RWPE2 (cell line): ENCODE measurements around the gene F8.
A peak's percentile ranks its signal among the peaks of the same experiment; 100 is the strongest.

Experiments
- ATAC-seq: fragments of 200-7000 bp; cut with Tn5 transposase; 3 replicates; pipeline ENCODE4 v1.9.1; 2021; ENCODE audit warnings: low read depth
- DNase-seq: peaks from one replicate; pipeline ENCODE4 v3.0.0-alpha.2; 2020; ENCODE audit warnings: low spot score
- H3K27ac ChIP-seq: fragments of 450-650 bp; 2 replicates; pipeline ENCODE4 v1.5.1; 2017; ENCODE audit warnings: mild to moderate bottlenecking; ENCODE audit not compliant: poor library complexity, severe bottlenecking
- H3K27me3 ChIP-seq: fragments of 250-450 bp; sonication (Bioruptor Pico); 2 replicates; pipeline ENCODE4 v1.5.1; 2021; ENCODE audit warnings: mild to moderate bottlenecking, moderate library complexity; ENCODE audit not compliant: insufficient read depth, poor library complexity, severe bottlenecking
- H3K36me3 ChIP-seq: fragments of 250-450 bp; sonication (Bioruptor Pico); 2 replicates; pipeline ENCODE4 v1.5.1; 2020; ENCODE audit warnings: low read depth, mild to moderate bottlenecking, moderate library complexity
- H3K4me1 ChIP-seq: fragments of 250-450 bp; sonication (Bioruptor Pico); 2 replicates; pipeline ENCODE4 v1.5.1; 2021; ENCODE audit warnings: mild to moderate bottlenecking, moderate library complexity; ENCODE audit not compliant: insufficient read depth, poor library complexity, severe bottlenecking
- H3K4me3 ChIP-seq: fragments of 250-450 bp; sonication (Bioruptor Pico); 2 replicates; pipeline ENCODE4 v1.5.1; 2021; ENCODE audit warnings: mild to moderate bottlenecking, moderate library complexity; ENCODE audit not compliant: severe bottlenecking
- H3K9me3 ChIP-seq: fragments of 250-450 bp; sonication (Bioruptor Pico); 2 replicates; pipeline ENCODE4 v1.5.1; 2021; ENCODE audit warnings: mild to moderate bottlenecking, moderate library complexity; ENCODE audit not compliant: severe bottlenecking
- CTCF ChIP-seq: fragments of 450-650 bp; IDR thresholded peaks from one replicate; pipeline ENCODE4 v1.5.1; 2017; ENCODE audit warnings: mild to moderate bottlenecking, moderate library complexity; ENCODE audit not compliant: poor library complexity, severe bottlenecking

Gene F8

GRCh38 chrX:154802947-154803346, 219.6 kb downstream of the F8 start:
- no peak for TF ChIP-seq CTCF
- H3K4me3 ChIP-seq: no peak overlapping the region
- ATAC-seq (no peak), DNase-seq (no peak)
- peaks cover 12% of the 10 kb centered on the region for H3K4me1 ChIP-seq
- no peaks in the 10 kb centered on the region for H3K9me3 ChIP-seq
- no peaks in the 10 kb centered on the region for H3K27me3 ChIP-seq
- H3K27ac ChIP-seq: no peak overlapping the region
- no peaks in the 10 kb centered on the region for H3K36me3 ChIP-seq

GRCh38 chrX:154800478-154801210, 221.9 kb downstream of the F8 start:
- Histone ChIP-seq H3K9me3 (no peaks in the 10 kb centered on the region), H3K36me3 (no peaks in the 10 kb centered on the region), H3K27me3 (no peaks in the 10 kb centered on the region), H3K4me3 (no peak overlapping the region), H3K4me1 (peaks cover 12% of the 10 kb centered on the region), H3K27ac (no peak overlapping the region)
- TF ChIP-seq CTCF: no peak
- ATAC-seq (no peak), DNase-seq (no peak)

- DNase-seq: no peak
- Histone ChIP-seq H3K9me3 (no peaks in the 10 kb centered on the region), H3K36me3 (no peaks in the 10 kb centered on the region), H3K4me3 (no peak overlapping the region), H3K27ac (peak overlapping the region; percentile 33), H3K4me1 (peaks cover 12% of the 10 kb centered on the region), H3K27me3 (no peaks in the 10 kb centered on the region)
- no peak for ATAC-seq
- TF ChIP-seq CTCF: no peak
Measured at GRCh38 chrX:154799556-154800348, 222.8 kb downstream of the F8 start.

GRCh38 chrX:154797006-154797405, 225.5 kb downstream of the F8 start:
- Histone ChIP-seq H3K4me3 (no peak overlapping the region), H3K27ac (no peak overlapping the region), H3K9me3 (no peaks in the 10 kb centered on the region), H3K36me3 (no peaks in the 10 kb centered on the region), H3K4me1 (peaks cover 12% of the 10 kb centered on the region), H3K27me3 (no peaks in the 10 kb centered on the region)
- DNase-seq (no peak), ATAC-seq (0 out of 3 replicates have a peak, but pooled peaks have one; percentile 38)
- no peak for TF ChIP-seq CTCF
